Retinal pigment epithelial cell (primary cell): ENCODE data around the gene UQCRFS1.

Source experiments
- DNase-seq: peaks from one replicate; pipeline ENCODE4 v3.0.0-alpha.2; 2010; ENCODE audit warnings: low read depth
- H3K4me3 ChIP-seq: 2 replicates; pipeline ENCODE4 v1.5.1; 2011; ENCODE audit warnings: mild to moderate bottlenecking, low read length, control low read depth, moderate library complexity
- CTCF ChIP-seq: conservative IDR thresholded peaks from 2 replicates; pipeline ENCODE4 v1.5.1; 2011; ENCODE audit warnings: low read depth, low read length, control low read depth, inconsistent platforms

UQCRFS1 gene

GRCh38 chr19:29202281-29202680 lies 10.7 kb downstream of the UQCRFS1 start:
- TF ChIP-seq CTCF = no peak
- no peak for DNase-seq
- no peak overlapping the region for H3K4me3 ChIP-seq

GRCh38 chr19:29201855-29202254 lies 11.1 kb downstream of the UQCRFS1 start:
- H3K4me3 ChIP-seq = no peak overlapping the region
- no peak for TF ChIP-seq CTCF
- DNase-seq = no peak

- no peak for DNase-seq
- no peak overlapping the region for H3K4me3 ChIP-seq
- no peak for TF ChIP-seq CTCF
These were observed 18.3 kb downstream of the UQCRFS1 start for GRCh38 chr19:29194658-29195057.

- H3K4me3 ChIP-seq = no peak overlapping the region
- TF ChIP-seq CTCF = no peak
- no peak for DNase-seq
These were observed 19.8 kb downstream of the UQCRFS1 start for GRCh38 chr19:29193155-29193554.

- TF ChIP-seq CTCF = no peak
- DNase-seq = no peak
- H3K4me3 ChIP-seq = no peak overlapping the region
These were observed 21.9 kb downstream of the UQCRFS1 start for GRCh38 chr19:29191005-29191404.

- H3K4me3 ChIP-seq = no peak overlapping the region
- DNase-seq = no peak
- no peak for TF ChIP-seq CTCF
These were observed 24.0 kb downstream of the UQCRFS1 start for GRCh38 chr19:29189033-29189360.

- TF ChIP-seq CTCF = no peak
- H3K4me3 ChIP-seq = no peak overlapping the region
- no peak for DNase-seq
These were observed 24.5 kb downstream of the UQCRFS1 start for GRCh38 chr19:29188289-29189032.
